GM12878 (cell line): ENCODE measurements around the gene NDRG2.
"Not testable (repeated sequence)": the region's sequence is repeated elsewhere in the genome, so short reads cannot be mapped to it uniquely, and the experiment has no call there.

Experiments used
- BCLAF1 ChIP-seq: fragments of 450-650 bp; IDR thresholded peaks from 2 replicates; pipeline ENCODE4 v1.6.1; 2017; ENCODE audit warnings: antibody characterized with exemption, mild to moderate bottlenecking, moderate library complexity
- CREM ChIP-seq: IDR thresholded peaks from 2 replicates; pipeline ENCODE4 v1.6.1; 2014; ENCODE audit warnings: antibody characterized with exemption, low read depth
- CTCF ChIP-seq, 3 experiments: IDR thresholded peaks in 2 of 3; conservative IDR thresholded peaks in 1 of 3; 2 replicates each; pipeline ENCODE4 v1.5.1; 2011; ENCODE audit warnings: low read depth in 3 of 3, low read length in 3 of 3, mild to moderate bottlenecking in 3 of 3, control low read depth in 2 of 3, moderate library complexity in 2 of 3, inconsistent platforms in 1 of 3, mixed read lengths in 1 of 3; ENCODE audit not compliant: control insufficient read depth in 2 of 3, insufficient read depth in 1 of 3; ENCODE audit errors: extremely low read depth in 1 of 3
- EP300 ChIP-seq, 2 experiments: fragments of 150-350 bp in 1 of 2; IDR thresholded peaks; 2 replicates each; pipeline ENCODE4 v1.6.1; 2011 to 2012; ENCODE audit warnings: low read depth in 2 of 2, low read length in 2 of 2, borderline replicate concordance in 1 of 2, improper control_type of control experiment in 1 of 2, inconsistent platforms in 1 of 2; ENCODE audit not compliant: control insufficient read depth in 1 of 2
- LARP7 ChIP-seq: fragments of 450-650 bp; IDR thresholded peaks from 2 replicates; pipeline ENCODE4 v1.6.1; 2017; ENCODE audit warnings: mild to moderate bottlenecking
- ZNF274 ChIP-seq: IDR thresholded peaks from one replicate; pipeline ENCODE4 v1.8.0; 2011; ENCODE audit not compliant: insufficient read length, insufficient read depth

GRCh38 chr14:21040941-21041340, 16.1 kb upstream of the NDRG2 start:
- not testable (repeated sequence) for TF ChIP-seq ZNF274; CTCF (IDR thresholded peaks at IDR 0.05 in 2 of 3, conservative IDR thresholded peaks at IDR 0.05 in 1 of 3; ENCODE audit: control insufficient read depth in 2 of 3, extremely low read depth in 1 of 3, insufficient read depth in 1 of 3, low read depth in 3 of 3, low read length in 3 of 3); CREM; LARP7; BCLAF1; EP300 (IDR thresholded peaks at IDR 0.05; ENCODE audit: borderline replicate concordance in 1 of 2, control insufficient read depth in 1 of 2, low read depth in 2 of 2, low read length in 2 of 2)
